IMR-90 (cell line): ENCODE results near the gene NEK8. TPM values are rescaled to one million over a fixed set of nuclear protein-coding genes. Genes with fewer than 3 reads are reported as not detected.

Experiments used
- ATAC-seq: fragments of 200-7000 bp; cut with Tn5 transposase; 2 replicates; pipeline ENCODE4 v1.9.1; 2020; ENCODE audit warnings: low read depth, mild to moderate bottlenecking, moderate library complexity
- BruUV-seq: library from RNA; stranded (reverse); fragments of 400-500 nt; replicated peaks from 2 replicates; lab custom pipeline; 2021; lab: Mats Ljungman, UMichigan
- CTCF ChIA-PET: fragments of 300-600 bp; formaldehyde crosslinking; extraction: SDS; loops from one replicate; lab custom pipeline; 2021; ENCODE audit warnings: antibody characterized with exemption; lab: Yijun Ruan, JAX
- POLR2A ChIA-PET: fragments of 300-600 bp; sonication (Branson Sonifier 250); formaldehyde crosslinking; loops from one replicate; lab custom pipeline; 2022; ENCODE audit warnings: antibody characterized with exemption; ENCODE audit not compliant: unreplicated experiment; lab: Charles Lee
- DNase-seq: peaks from one replicate; pipeline ENCODE4 v3.0.0; 2013
- H2AFZ ChIP-seq: replicated peaks from 2 replicates; pipeline ENCODE3; 2013; ENCODE audit warnings: low read length, mild to moderate bottlenecking; ENCODE audit not compliant: poor library complexity
- H2AK5ac ChIP-seq: 2 replicates; pipeline ENCODE4 v1.6.1; 2013; ENCODE audit warnings: low read depth, low read length, inconsistent platforms
- H2AK9ac ChIP-seq: replicated peaks from 2 replicates; pipeline ENCODE3; 2013; ENCODE audit warnings: mild to moderate bottlenecking, low read depth, low read length, moderate library complexity; ENCODE audit not compliant: poor library complexity
- H2BK120ac ChIP-seq: 2 replicates; pipeline ENCODE4 v1.6.1; 2013; ENCODE audit warnings: low read depth, low read length, inconsistent platforms
- H2BK15ac ChIP-seq: 3 replicates; pipeline ENCODE4 v1.6.1; 2013; ENCODE audit warnings: low read depth, low read length, inconsistent platforms
- H2BK20ac ChIP-seq: 2 replicates; pipeline ENCODE4 v1.6.1; 2013; ENCODE audit warnings: low read depth, mild to moderate bottlenecking, inconsistent platforms, low read length, moderate library complexity
- H2BK5ac ChIP-seq: 2 replicates; pipeline ENCODE4 v1.6.1; 2013; ENCODE audit warnings: mild to moderate bottlenecking, low read depth, low read length, inconsistent platforms; ENCODE audit not compliant: poor library complexity, severe bottlenecking
- H3K14ac ChIP-seq: replicated peaks from 2 replicates; pipeline ENCODE4 v1.6.1; 2013; ENCODE audit warnings: low read depth, low read length, inconsistent platforms
- H3K18ac ChIP-seq: 2 replicates; pipeline ENCODE4 v1.6.1; 2013; ENCODE audit warnings: low read depth, low read length, control low read depth
- H3K23ac ChIP-seq: 2 replicates; pipeline ENCODE4 v1.6.1; 2013; ENCODE audit warnings: low read depth, low read length, inconsistent platforms
- H3K27ac ChIP-seq: 2 replicates; pipeline ENCODE4 v1.5.1; 2013; ENCODE audit warnings: mild to moderate bottlenecking, control low read depth, low read length; ENCODE audit not compliant: insufficient read depth
- H3K27me3 ChIP-seq: 2 replicates; pipeline ENCODE4 v1.6.1; 2013; ENCODE audit warnings: low read length; ENCODE audit not compliant: control insufficient read depth, insufficient read depth
- H3K36me3 ChIP-seq: 2 replicates; pipeline ENCODE4 v1.6.1; 2013; ENCODE audit warnings: low read length, mixed read lengths; ENCODE audit not compliant: control insufficient read depth, insufficient read depth
- H3K4ac ChIP-seq: 2 replicates; pipeline ENCODE4 v1.6.1; 2013; ENCODE audit warnings: low read depth, low read length, inconsistent platforms
- H3K4me1 ChIP-seq: 2 replicates; pipeline ENCODE4 v1.6.1; 2013; ENCODE audit warnings: low read length, mixed read lengths; ENCODE audit not compliant: control insufficient read depth, insufficient read depth
- H3K4me2 ChIP-seq: 2 replicates; pipeline ENCODE4 v1.6.1; 2013; ENCODE audit warnings: low read depth, mild to moderate bottlenecking, control low read depth, low read length, moderate library complexity
- H3K4me3 ChIP-seq: 2 replicates; pipeline ENCODE4 v1.5.1; 2013; ENCODE audit warnings: low read depth, mild to moderate bottlenecking, control low read depth, low read length, moderate library complexity; ENCODE audit not compliant: insufficient read depth
- H3K56ac ChIP-seq: 2 replicates; pipeline ENCODE4 v1.6.1; 2013; ENCODE audit warnings: low read length, inconsistent platforms; ENCODE audit not compliant: insufficient read depth; ENCODE audit errors: extremely low read depth
- H3K79me1 ChIP-seq, 2 experiments: 2 replicates each; pipeline ENCODE4 v1.6.1; 2013; ENCODE audit warnings: low read length in 2 of 2, inconsistent platforms in 1 of 2, low read depth in 1 of 2
- H3K9ac ChIP-seq: 2 replicates; pipeline ENCODE4 v1.6.1; 2013; ENCODE audit warnings: low read depth, low read length, control low read depth
- H3K9me1 ChIP-seq: 2 replicates; pipeline ENCODE4 v1.6.1; 2013; ENCODE audit warnings: low read length, inconsistent platforms; ENCODE audit not compliant: insufficient read depth
- H3K9me3 ChIP-seq: 2 replicates; pipeline ENCODE4 v1.6.1; 2013; ENCODE audit warnings: low read length; ENCODE audit not compliant: control insufficient read depth, insufficient read depth
- H4K20me1 ChIP-seq: 2 replicates; pipeline ENCODE4 v1.6.1; 2013; ENCODE audit warnings: low read length, inconsistent platforms; ENCODE audit not compliant: insufficient read depth
- H4K5ac ChIP-seq: 2 replicates; pipeline ENCODE4 v1.6.1; 2013; ENCODE audit warnings: mild to moderate bottlenecking, low read depth, low read length, control low read depth
- H4K8ac ChIP-seq, 2 experiments: 2 replicates each; pipeline ENCODE4 v1.6.1; 2013; ENCODE audit warnings: low read depth in 2 of 2, low read length in 2 of 2, control low read depth in 1 of 2, inconsistent platforms in 1 of 2
- H4K91ac ChIP-seq: 2 replicates; pipeline ENCODE4 v1.6.1; 2013; ENCODE audit warnings: low read depth, low read length, inconsistent platforms; ENCODE audit not compliant: insufficient read depth
- BHLHE40 ChIP-seq: fragments of 150-350 bp; IDR thresholded peaks from 2 replicates; pipeline ENCODE4 v1.6.1; 2016; ENCODE audit warnings: mild to moderate bottlenecking, low read depth, low read length
- CEBPB ChIP-seq: IDR thresholded peaks from 2 replicates; pipeline ENCODE4 v1.6.1; 2012; ENCODE audit warnings: low read depth, low read length, improper control_type of control experiment
- MAZ ChIP-seq: IDR thresholded peaks from 2 replicates; pipeline ENCODE4 v1.6.1; 2012; ENCODE audit warnings: low read depth, mild to moderate bottlenecking, low read length, improper control_type of control experiment, moderate library complexity, borderline replicate concordance
- MXI1 ChIP-seq: IDR thresholded peaks from 2 replicates; pipeline ENCODE4 v1.6.1; 2012; ENCODE audit warnings: low read depth, mild to moderate bottlenecking, low read length, moderate library complexity, borderline replicate concordance
- NFE2L2 ChIP-seq: fragments of 150-350 bp; IDR thresholded peaks from 2 replicates; pipeline ENCODE4 v1.6.1; 2016; ENCODE audit warnings: low read depth, mild to moderate bottlenecking, low read length
- POLR2A ChIP-seq: IDR thresholded peaks from 2 replicates; pipeline ENCODE4 v1.6.1; 2012; ENCODE audit warnings: mild to moderate bottlenecking, low read depth, low read length
- RAD21 ChIP-seq: IDR thresholded peaks from 2 replicates; pipeline ENCODE4 v1.6.1; 2012; ENCODE audit warnings: low read length, improper control_type of control experiment
- RCOR1 ChIP-seq: IDR thresholded peaks from 2 replicates; pipeline ENCODE4 v1.6.1; 2012; ENCODE audit warnings: mild to moderate bottlenecking, low read length, improper control_type of control experiment; ENCODE audit not compliant: insufficient replicate concordance
- RFX5 ChIP-seq: IDR thresholded peaks from 2 replicates; pipeline ENCODE4 v1.8.0; 2012; ENCODE audit warnings: low read depth, mild to moderate bottlenecking, low read length, moderate library complexity
- SMC3 ChIP-seq: fragments of 150-350 bp; IDR thresholded peaks from 2 replicates; pipeline ENCODE4 v1.6.1; 2016; ENCODE audit warnings: low read depth, mild to moderate bottlenecking, antibody characterized with exemption, low read length, moderate library complexity
- USF2 ChIP-seq: fragments of 150-350 bp; IDR thresholded peaks from 2 replicates; pipeline ENCODE4 v1.6.1; 2017; ENCODE audit warnings: mild to moderate bottlenecking, antibody characterized with exemption, low read length, low read depth
- WGBS, 2 experiments: methylation state at CpG; one replicate each; pipeline versions ENCODE4 v1.1.5 to v1.1.7; 2013; ENCODE audit warnings: missing lambda C conversion rate in 2 of 2; ENCODE audit not compliant: insufficient read length in 1 of 2; ENCODE audit errors: extremely low coverage in 2 of 2; 5-methylcytosine and 5-hydroxymethylcytosine counted together
- dilution Hi-C: fragments of 300-500 bp; cut with HindIII; formaldehyde crosslinking; loops from one replicate; pipeline ENCODE4 v1.14.3; 2018; ENCODE audit warnings: low sequenced_read_pairs; ENCODE audit not compliant: unreplicated experiment
- in situ Hi-C: fragments of 300-500 bp; cut with MboI; formaldehyde crosslinking; loops from 3 replicates; pipeline ENCODE4 v1.14.3; 2019; ENCODE audit warnings: low sequenced_read_pairs, inconsistent platforms, mixed read lengths
- intact Hi-C: fragments of 100-400 bp; cut with micrococcal nuclease; formaldehyde crosslinking; loops from 2 replicates; pipeline ENCODE4 v1.10.0; 2022
- polyA plus RNA-seq, 3 experiments: library from polyadenylated mRNA; depleted of rRNA; stranded (reverse); fragments of >200 nt; gene quantifications; 2 replicates each; pipeline ENCODE4 v1.2.3, GENCODE V29; 2012; ENCODE audit warnings: low replicate concordance in 1 of 3
- total RNA-seq: library from RNA; depleted of rRNA; stranded (reverse); fragments of >200 nt; gene quantifications from 2 replicates; pipeline ENCODE4 v1.2.3, GENCODE V29; 2012
- TF ChIP-seq, protein P1 (sequence below): conservative IDR thresholded peaks from 2 replicates; pipeline ENCODE4 v1.5.1; 2012; ENCODE audit warnings: mild to moderate bottlenecking, low read depth, low read length, improper control_type of control experiment

NEK8 gene
- total and polyA plus RNA-seq, 2 of the 4 experiments (the other 2 are of a cell fraction), result 4.6 to 5.2 TPM

DNA sequence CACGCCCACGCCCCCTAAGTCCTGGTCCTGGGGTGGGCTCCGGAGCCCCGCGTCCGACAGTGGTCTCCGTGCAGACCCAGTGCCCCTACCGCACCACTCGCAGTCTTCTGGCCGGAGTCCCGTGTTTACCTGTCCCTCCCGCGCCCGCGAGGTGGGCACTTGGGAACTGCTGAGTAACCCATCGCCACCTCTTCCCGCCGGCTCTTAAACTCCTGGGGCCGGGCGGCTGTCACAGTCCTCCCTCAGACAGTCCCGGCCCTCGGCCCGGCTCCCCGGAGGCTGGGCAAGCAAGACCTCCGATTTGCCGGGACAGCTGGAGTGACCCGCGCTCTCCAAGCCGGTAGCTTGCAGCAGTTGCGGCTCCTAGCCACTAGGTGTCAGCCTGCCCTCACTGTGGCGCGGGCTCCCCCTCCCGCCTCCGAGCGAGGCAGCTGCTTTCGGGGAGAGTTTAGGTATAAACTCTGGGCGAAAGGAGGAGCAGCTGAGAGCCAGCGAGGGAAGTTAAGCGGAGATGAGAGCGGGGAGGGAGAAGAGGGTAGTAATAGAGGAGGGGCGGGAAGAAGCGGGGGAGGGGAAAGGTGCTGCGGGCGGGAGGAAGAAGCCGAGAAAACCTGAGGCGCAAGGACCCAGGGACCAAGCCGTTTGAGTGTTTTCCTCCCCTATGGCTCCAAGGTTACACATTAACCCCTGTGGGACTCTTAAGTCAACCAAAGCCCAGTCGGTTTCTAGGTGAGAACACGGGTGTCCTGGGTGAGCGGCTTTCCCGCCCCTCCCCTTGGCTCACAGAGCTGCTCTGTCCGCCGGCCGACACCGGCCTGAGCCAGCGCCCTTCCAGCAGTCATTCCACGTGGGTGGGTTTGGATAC is 1.7 kb upstream of the NEK8 start (continued):
- no peak for TF ChIP-seq USF2
- TF ChIP-seq RFX5, result no peak
- no peak for TF ChIP-seq NFE2L2
- peak; percentile 62 for TF ChIP-seq POLR2A

DNA sequence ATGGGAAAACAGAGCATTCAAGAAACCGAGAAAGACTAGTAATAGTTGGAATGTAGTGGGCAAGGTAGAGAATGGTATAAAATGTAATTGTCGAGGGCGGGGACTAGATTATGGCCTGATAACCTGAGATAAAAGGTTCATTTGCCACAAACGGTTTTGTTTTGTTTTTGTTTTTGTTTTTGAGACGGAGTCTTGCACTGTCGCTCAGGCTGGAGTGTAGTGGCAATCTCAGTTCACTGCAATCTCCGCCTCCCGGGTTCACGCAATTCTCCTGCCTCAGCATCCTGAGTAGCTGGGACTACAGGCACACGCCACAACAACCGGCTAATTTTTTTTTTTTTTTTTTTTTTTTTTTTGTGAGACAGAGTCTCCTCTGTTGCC is 1.4 kb downstream of the NEK8 start:
- Histone ChIP-seq H3K4me2 (no peak overlapping the region), H3K4me3 (no peak overlapping the region), H4K5ac (no peak overlapping the region), H2BK120ac (no peak overlapping the region), H2AFZ (no peak overlapping the region), H2BK15ac (no peak overlapping the region), H4K20me1 (peaks cover 6% of the 10 kb centered on the region), H3K27ac (no peak overlapping the region), H3K79me1 (peaks cover 0 to 14% of the 10 kb centered on the region in 2 experiments; a peak in 2 of 4 replicates), H3K18ac (no peak overlapping the region), H3K36me3 (peaks cover 2% of the 10 kb centered on the region; the same call in 1 of the 2 replicates), H2AK9ac (no peak overlapping the region), H4K8ac (no peak overlapping the region), H3K56ac (no peak overlapping the region), H3K4me1 (peaks cover 12% of the 10 kb centered on the region), H3K4ac (no peak overlapping the region), H3K9ac (no peak overlapping the region), H3K27me3 (no peaks in the 10 kb centered on the region), H3K9me3 (no peaks in the 10 kb centered on the region), H2BK5ac (no peak overlapping the region), H2AK5ac (no peak overlapping the region), H2BK20ac (no peak overlapping the region), H3K23ac (no peak overlapping the region), H4K91ac (no peak overlapping the region), H3K14ac (no peak overlapping the region), H3K9me1 (no peaks in the 10 kb centered on the region)
- no TSS peak for BruUV-seq
- in situ Hi-C loops, result loop anchor here (10.0 kb wide), 1 partner anchor 375 kb away; no protein-coding TSS in a partner anchor
- dilution Hi-C loops, result no loop called here
- intact Hi-C loops, result loop anchor here (1.0 to 2.0 kb wide), 2 partner anchors 13 to 387 kb away; no protein-coding TSS in a partner anchor
- WGBS, 2 experiments, result 100% methylated on average over 2 to 5 of the region's 11 CpGs
- DNase-seq, result no peak
- ATAC-seq, result no peak
- POLR2A ChIA-PET, result no interaction called here
- CTCF ChIA-PET, result interaction anchor here (1.6 to 4.0 kb wide), 2 partner anchors 19 to 224 kb away, joined by 4 to 60 read pairs; no protein-coding TSS in a partner anchor
- TF ChIP-seq RAD21 (no peak), SMC3 (no peak), POLR2A (no peak), BHLHE40 (no peak), MXI1 (no peak), USF2 (no peak), CEBPB (no peak), RCOR1 (no peak), NFE2L2 (no peak), RFX5 (no peak), MAZ (no peak)
- TF ChIP-seq, protein P1, sequence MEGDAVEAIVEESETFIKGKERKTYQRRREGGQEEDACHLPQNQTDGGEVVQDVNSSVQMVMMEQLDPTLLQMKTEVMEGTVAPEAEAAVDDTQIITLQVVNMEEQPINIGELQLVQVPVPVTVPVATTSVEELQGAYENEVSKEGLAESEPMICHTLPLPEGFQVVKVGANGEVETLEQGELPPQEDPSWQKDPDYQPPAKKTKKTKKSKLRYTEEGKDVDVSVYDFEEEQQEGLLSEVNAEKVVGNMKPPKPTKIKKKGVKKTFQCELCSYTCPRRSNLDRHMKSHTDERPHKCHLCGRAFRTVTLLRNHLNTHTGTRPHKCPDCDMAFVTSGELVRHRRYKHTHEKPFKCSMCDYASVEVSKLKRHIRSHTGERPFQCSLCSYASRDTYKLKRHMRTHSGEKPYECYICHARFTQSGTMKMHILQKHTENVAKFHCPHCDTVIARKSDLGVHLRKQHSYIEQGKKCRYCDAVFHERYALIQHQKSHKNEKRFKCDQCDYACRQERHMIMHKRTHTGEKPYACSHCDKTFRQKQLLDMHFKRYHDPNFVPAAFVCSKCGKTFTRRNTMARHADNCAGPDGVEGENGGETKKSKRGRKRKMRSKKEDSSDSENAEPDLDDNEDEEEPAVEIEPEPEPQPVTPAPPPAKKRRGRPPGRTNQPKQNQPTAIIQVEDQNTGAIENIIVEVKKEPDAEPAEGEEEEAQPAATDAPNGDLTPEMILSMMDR, result no peak
